Right lobe of liver (tissue), 6 donors: ENCODE results near the gene SLF2. TPM values are rescaled to one million over a fixed set of nuclear protein-coding genes. Genes with fewer than 3 reads are reported as not detected.

ENCODE experiments used
- ATAC-seq, 4 donors: fragments of 200-7000 bp; cut with Tn5 transposase; one replicate each; pipeline ENCODE4 v1.9.1; 2020; ENCODE audit warnings: mild to moderate bottlenecking in 4 of 4, moderate library complexity in 4 of 4
- DNase-seq, 3 donors: peaks; one replicate each; pipeline ENCODE4 v3.0.0-alpha.2; 2020
- H3K27ac ChIP-seq, 3 donors: fragments of 200-600 bp; one replicate each; pipeline ENCODE4 v1.8.0; 2022
- H3K27me3 ChIP-seq, 2 donors: fragments of 200-600 bp; one replicate each; pipeline ENCODE4 v1.8.0; 2022
- H3K36me3 ChIP-seq, 4 donors: fragments of 200-600 bp; sonication (generic) in 1 of 4; one replicate each; pipeline versions ENCODE4 v1.5.1 to v1.8.0; 2017 to 2022; ENCODE audit warnings: control low read depth in 1 of 4
- H3K4me1 ChIP-seq, 4 donors: fragments of 200-600 bp; sonication (generic) in 1 of 4; one replicate each; pipeline versions ENCODE4 v1.5.1 to v1.8.0; 2017 to 2022; ENCODE audit warnings: control low read depth in 1 of 4
- H3K4me3 ChIP-seq, 3 donors: fragments of 200-600 bp; one replicate each; pipeline ENCODE4 v1.8.0; 2022
- H3K9me3 ChIP-seq, 4 donors: fragments of 200-600 bp; sonication (generic) in 1 of 4; one replicate each; pipeline versions ENCODE4 v1.5.1 to v1.8.0; 2017 to 2022; ENCODE audit warnings: control low read depth in 1 of 4
- POLR2A ChIP-seq: fragments of 450-650 bp; IDR thresholded peaks from one replicate; pipeline ENCODE4 v1.6.1; 2017; ENCODE audit warnings: antibody characterized with exemption, mild to moderate bottlenecking
- WGBS: methylation state at CpG from one replicate; pipeline ENCODE4 v1.1.6; 2018; ENCODE audit warnings: low coverage, low lambda C conversion rate; ENCODE audit not compliant: insufficient coverage; ENCODE audit errors: missing lambda C conversion rate; 5-methylcytosine and 5-hydroxymethylcytosine counted together
- intact Hi-C, 2 donors: fragments of 100-400 bp; cut with DNase I; formaldehyde crosslinking; loops; one replicate each; pipeline versions ENCODE4 v1.11.2 to v1.14.1; 2022
- total RNA-seq, 6 experiments: library from RNA; depleted of rRNA in 2 of 6; stranded (reverse); fragments of >200 nt in 2 of 6; fragmentation: NEBNext Ultra II Directional in 3 of 6; extraction: Animal tissue kit (Norgen Biotek cat#: 25700) in 3 of 6; gene quantifications; one replicate each; pipeline versions ENCODE4 v1.1.0 to v1.2.4, GENCODE V29; 2016 to 2023
- TF ChIP-seq, protein P1 (sequence below), 4 donors: fragments of 200-600 bp in 3 of 4; fragments of 450-650 bp in 1 of 4; IDR thresholded peaks; one replicate each; pipeline versions ENCODE4 v1.5.1 to v1.8.0; 2016 to 2022; ENCODE audit warnings: antibody characterized with exemption in 4 of 4, mild to moderate bottlenecking in 2 of 4
- donor health status: DM: no; HTN: yes; CAD: no.
- donor health status: DM: no; HTN: no; CAD: no.
- donor health status: DM: no; HTN: no; CAD: no.
- donor health status: DM: no; HTN: yes; CAD: no.
- donor health status: DM: no; HTN: yes; CAD: no.

SLF2 gene
- total RNA-seq, 6 experiments from 2014 or later = 7.1 to 14.2 (median 10.0) TPM

DNA sequence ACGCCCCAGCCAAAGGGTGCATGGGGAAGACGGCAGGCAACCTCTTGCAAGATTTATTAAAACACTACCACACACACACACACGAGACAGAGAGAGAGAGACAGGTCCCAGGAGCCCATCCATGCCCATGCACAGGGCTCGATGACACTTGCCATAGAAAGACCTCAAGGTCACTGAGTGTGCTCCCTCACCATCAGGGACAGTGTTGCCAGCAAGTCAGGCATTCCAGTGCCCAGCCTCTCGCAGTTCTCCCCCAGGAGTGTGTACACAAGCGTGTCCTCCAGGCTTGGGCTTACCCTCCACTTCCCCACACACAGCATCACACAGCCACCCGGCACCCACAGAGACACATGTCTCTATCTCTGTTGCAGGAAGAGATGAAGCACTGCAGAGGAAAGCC lies 46.8 kb upstream of the SLF2 start:
- H3K27me3 ChIP-seq = no peaks in the 10 kb centered on the region
- ATAC-seq = no peak
- WGBS = 54% methylated on average over 2 of the region's 7 CpGs

DNA sequence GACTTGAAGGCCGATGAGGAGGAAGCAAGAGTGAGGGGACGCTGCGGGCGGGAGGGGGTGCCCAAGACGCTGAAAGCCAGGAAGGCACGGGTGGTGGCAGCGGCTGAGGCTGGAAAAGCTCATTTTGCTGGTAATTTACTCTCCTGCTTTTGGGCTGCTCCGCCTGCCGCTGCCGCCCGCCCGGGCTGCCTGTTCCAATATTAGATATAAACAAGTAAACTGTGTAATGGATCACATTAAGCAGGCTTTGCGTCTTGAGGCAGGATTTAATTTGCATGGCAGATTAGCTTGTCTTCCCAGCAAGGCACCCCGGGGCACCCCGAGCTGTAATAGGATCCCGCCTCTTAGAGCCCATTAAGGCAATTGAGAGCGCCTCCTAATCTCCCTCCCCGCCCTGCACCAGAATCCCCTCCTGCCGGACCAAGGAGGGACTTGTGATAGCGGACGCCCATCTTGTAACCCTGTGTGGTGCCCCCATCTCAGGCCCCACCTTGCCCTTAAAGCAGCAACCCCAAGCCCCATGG lies 46.1 kb upstream of the SLF2 start:
- WGBS = 38% methylated on average over 12 of the region's 21 CpGs
- Histone ChIP-seq H3K9me3 (no peaks in the 10 kb centered on the region), H3K27ac (no peak overlapping the region), H3K36me3 (no peaks in the 10 kb centered on the region), H3K27me3 (no peaks in the 10 kb centered on the region), H3K4me3 (no peak overlapping the region), H3K4me1 (no peaks in the 10 kb centered on the region)
- TF ChIP-seq, protein P1, sequence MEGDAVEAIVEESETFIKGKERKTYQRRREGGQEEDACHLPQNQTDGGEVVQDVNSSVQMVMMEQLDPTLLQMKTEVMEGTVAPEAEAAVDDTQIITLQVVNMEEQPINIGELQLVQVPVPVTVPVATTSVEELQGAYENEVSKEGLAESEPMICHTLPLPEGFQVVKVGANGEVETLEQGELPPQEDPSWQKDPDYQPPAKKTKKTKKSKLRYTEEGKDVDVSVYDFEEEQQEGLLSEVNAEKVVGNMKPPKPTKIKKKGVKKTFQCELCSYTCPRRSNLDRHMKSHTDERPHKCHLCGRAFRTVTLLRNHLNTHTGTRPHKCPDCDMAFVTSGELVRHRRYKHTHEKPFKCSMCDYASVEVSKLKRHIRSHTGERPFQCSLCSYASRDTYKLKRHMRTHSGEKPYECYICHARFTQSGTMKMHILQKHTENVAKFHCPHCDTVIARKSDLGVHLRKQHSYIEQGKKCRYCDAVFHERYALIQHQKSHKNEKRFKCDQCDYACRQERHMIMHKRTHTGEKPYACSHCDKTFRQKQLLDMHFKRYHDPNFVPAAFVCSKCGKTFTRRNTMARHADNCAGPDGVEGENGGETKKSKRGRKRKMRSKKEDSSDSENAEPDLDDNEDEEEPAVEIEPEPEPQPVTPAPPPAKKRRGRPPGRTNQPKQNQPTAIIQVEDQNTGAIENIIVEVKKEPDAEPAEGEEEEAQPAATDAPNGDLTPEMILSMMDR (IDR thresholded peaks at IDR 0.05) = no peak
- no peak for TF ChIP-seq POLR2A
- intact Hi-C loops = loop anchor here in 1 of 2 donors (10.0 kb wide), 1 partner anchor 302 kb away; no protein-coding TSS in a partner anchor
- no peak for DNase-seq
- no peak for ATAC-seq

More for the DNA sequence above, 46.8 kb upstream of the SLF2 start:
- DNase-seq = no peak
- TF ChIP-seq POLR2A = no peak
- TF ChIP-seq, protein P1 (IDR thresholded peaks at IDR 0.05) = no peak
- no peak overlapping the region for H3K27ac ChIP-seq
- no peaks in the 10 kb centered on the region for H3K36me3 ChIP-seq
- no peaks in the 10 kb centered on the region for H3K9me3 ChIP-seq
- intact Hi-C loops = loop anchor here in 1 of 2 donors (10.0 kb wide), 1 partner anchor 301 kb away; no protein-coding TSS in a partner anchor
- H3K4me1 ChIP-seq = no peaks in the 10 kb centered on the region
- no peak overlapping the region for H3K4me3 ChIP-seq

- 68% methylated on average over 8 of the region's 8 CpGs for WGBS
- ATAC-seq = no peak
- TF ChIP-seq POLR2A = no peak
- TF ChIP-seq, protein P1 (IDR thresholded peaks at IDR 0.05) = no peak
- no peaks in the 10 kb centered on the region for H3K36me3 ChIP-seq
- H3K9me3 ChIP-seq = no peaks in the 10 kb centered on the region
- intact Hi-C loops = loop anchor here in 1 of 2 donors (10.0 kb wide), 1 partner anchor 303 kb away; no protein-coding TSS in a partner anchor
- H3K27me3 ChIP-seq = no peaks in the 10 kb centered on the region
- H3K4me3 ChIP-seq = no peak overlapping the region
- H3K27ac ChIP-seq = no peak overlapping the region
- H3K4me1 ChIP-seq = no peaks in the 10 kb centered on the region
- no peak for DNase-seq
Observed at GRCh38 chr10:100867261-100867963, 45.4 kb upstream of the SLF2 start.

GRCh38 chr10:100868382-100868781 lies 44.4 kb upstream of the SLF2 start:
- H3K27ac ChIP-seq = no peak overlapping the region
- no peaks in the 10 kb centered on the region for H3K36me3 ChIP-seq
- intact Hi-C loops = loop anchor here in 1 of 2 donors (10.0 kb wide), 1 partner anchor 304 kb away; no protein-coding TSS in a partner anchor
- no peaks in the 10 kb centered on the region for H3K9me3 ChIP-seq
- H3K27me3 ChIP-seq = no peaks in the 10 kb centered on the region
- no peaks in the 10 kb centered on the region for H3K4me1 ChIP-seq
- TF ChIP-seq POLR2A = no peak
- TF ChIP-seq, protein P1 (IDR thresholded peaks at IDR 0.05) = no peak
- H3K4me3 ChIP-seq = no peak overlapping the region
- DNase-seq (no peak), ATAC-seq (no peak)
- no CpG with 5 or more reads among the region's 3 CpGs for WGBS
